Stimulated activated CD8-positive, alpha-beta memory T cell treated with anti-CD3 and anti-CD28 coated beads, Interleukin-7, amount 100 ng/mL, for 48 hours (primary cell): Measurements from ENCODE around the gene TMCC2.

ENCODE experiments used
- DNase-seq, 2 donors: peaks; one replicate each; pipeline ENCODE4 v3.0.0-alpha.2; 2020; ENCODE audit warnings: low read depth in 1 of 2; ENCODE audit errors: extremely low read depth in 1 of 2

The TMCC2 gene

GRCh38 chr1:205298191-205298994 is 70.6 kb downstream of the TMCC2 start:
- no peak for DNase-seq

- no peak for DNase-seq
These were observed 72.4 kb downstream of the TMCC2 start for GRCh38 chr1:205300149-205300548.

- DNase-seq, result no peak
These were observed 73.6 kb downstream of the TMCC2 start for GRCh38 chr1:205301205-205301821.

- DNase-seq, result no peak
These were observed 74.3 kb downstream of the TMCC2 start for GRCh38 chr1:205301842-205302588.

GRCh38 chr1:205303247-205303888 is 75.6 kb downstream of the TMCC2 start:
- DNase-seq, result no peak

- DNase-seq, result no peak
These were observed 76.4 kb downstream of the TMCC2 start for GRCh38 chr1:205304046-205304694.

GRCh38 chr1:205304695-205305070 is 76.9 kb downstream of the TMCC2 start:
- no peak for DNase-seq

- no peak for DNase-seq
These were observed 79.3 kb downstream of the TMCC2 start for GRCh38 chr1:205306929-205307566.

GRCh38 chr1:205309741-205310140 is 82.0 kb downstream of the TMCC2 start:
- DNase-seq, result no peak

- no peak for DNase-seq
These were observed 83.4 kb downstream of the TMCC2 start for GRCh38 chr1:205310976-205311704.

- DNase-seq, result no peak
These were observed 85.3 kb downstream of the TMCC2 start for GRCh38 chr1:205312866-205313562.

- DNase-seq, result no peak
These were observed 86.0 kb downstream of the TMCC2 start for GRCh38 chr1:205313563-205314308.

GRCh38 chr1:205315008-205315618 is 87.4 kb downstream of the TMCC2 start:
- DNase-seq, result no peak

GRCh38 chr1:205316161-205316566 is 88.4 kb downstream of the TMCC2 start:
- no peak for DNase-seq

GRCh38 chr1:205317311-205317917 is 89.7 kb downstream of the TMCC2 start:
- no peak for DNase-seq

- DNase-seq, result no peak
These were observed 90.7 kb downstream of the TMCC2 start for GRCh38 chr1:205318231-205318991.
